ENCODE results near the gene SLC66A2. TPM values are rescaled to one million over a fixed set of nuclear protein-coding genes. Genes with fewer than 3 reads are reported as not detected.

SLC66A2 gene
- total RNA-seq, 1 donor from 2014 or later = 30.5 TPM

- Histone ChIP-seq H3K36me3 (ENCODE audit: control insufficient read depth, insufficient read depth, low read length) (no peaks in the 10 kb centered on the region), H3K4me3 (ENCODE audit: low read depth, low read length) (no peak overlapping the region), H3K27me3 (ENCODE audit: control insufficient read depth, insufficient read depth, low read length) (no peaks in the 10 kb centered on the region)
- no peak for TF ChIP-seq CTCF (IDR thresholded peaks at IDR 0.05; ENCODE audit: insufficient read depth, low read length, poor library complexity, severe bottlenecking)
- DNase-seq (ENCODE audit: low read depth) = no peak
Observed at GRCh38 chr18:79900610-79901570, 50.6 kb downstream of the SLC66A2 start.

DNA sequence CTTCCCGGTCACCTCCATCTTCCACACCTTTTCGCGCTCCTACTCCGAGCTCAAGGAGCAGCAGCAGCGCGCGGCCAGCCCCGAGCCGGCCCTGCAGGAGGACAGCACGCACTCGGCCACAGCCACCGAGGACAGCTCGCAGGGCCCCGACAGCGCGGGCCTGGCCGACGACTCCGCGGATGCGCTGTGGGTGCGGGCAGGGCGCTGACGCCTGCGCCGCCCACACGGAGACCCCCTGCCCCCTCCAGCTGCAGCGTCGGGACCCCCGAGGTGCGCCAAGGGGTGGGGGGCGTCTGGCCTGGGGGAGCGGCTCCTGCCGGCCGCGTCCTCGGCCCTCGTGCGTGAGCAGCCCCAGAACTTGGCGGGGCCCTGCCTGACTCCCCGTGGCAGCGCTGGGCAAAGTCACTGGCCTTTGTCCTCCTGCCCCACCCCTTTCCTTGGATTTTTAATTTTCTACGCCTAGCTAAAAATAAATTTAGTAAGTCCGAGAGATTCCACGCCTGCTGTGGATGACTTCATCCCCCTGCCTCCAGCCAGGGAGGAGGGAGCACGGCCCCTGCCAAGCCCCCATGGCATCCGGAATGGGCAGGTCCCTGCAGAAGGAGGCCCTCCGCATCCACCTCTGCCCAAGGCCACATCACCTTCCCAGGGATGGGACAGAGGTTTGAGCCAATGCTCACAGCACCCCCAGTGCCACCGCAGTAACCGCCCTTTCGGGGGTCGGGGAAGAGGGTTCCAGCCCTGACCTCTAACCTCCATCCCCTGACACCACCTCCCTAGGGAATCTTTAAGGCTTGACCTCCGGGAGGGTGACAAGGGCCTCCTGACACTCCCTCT, 51.6 kb downstream of the SLC66A2 start:
- no peaks in the 10 kb centered on the region for H3K36me3 ChIP-seq (ENCODE audit: control insufficient read depth, insufficient read depth, low read length)
- H3K27me3 ChIP-seq (ENCODE audit: control insufficient read depth, insufficient read depth, low read length) = no peaks in the 10 kb centered on the region
- no peak for DNase-seq (ENCODE audit: low read depth)
- no peak overlapping the region for H3K4me3 ChIP-seq (ENCODE audit: low read depth, low read length)
- TF ChIP-seq CTCF (IDR thresholded peaks at IDR 0.05; ENCODE audit: insufficient read depth, low read length, poor library complexity, severe bottlenecking) = no peak

DNA sequence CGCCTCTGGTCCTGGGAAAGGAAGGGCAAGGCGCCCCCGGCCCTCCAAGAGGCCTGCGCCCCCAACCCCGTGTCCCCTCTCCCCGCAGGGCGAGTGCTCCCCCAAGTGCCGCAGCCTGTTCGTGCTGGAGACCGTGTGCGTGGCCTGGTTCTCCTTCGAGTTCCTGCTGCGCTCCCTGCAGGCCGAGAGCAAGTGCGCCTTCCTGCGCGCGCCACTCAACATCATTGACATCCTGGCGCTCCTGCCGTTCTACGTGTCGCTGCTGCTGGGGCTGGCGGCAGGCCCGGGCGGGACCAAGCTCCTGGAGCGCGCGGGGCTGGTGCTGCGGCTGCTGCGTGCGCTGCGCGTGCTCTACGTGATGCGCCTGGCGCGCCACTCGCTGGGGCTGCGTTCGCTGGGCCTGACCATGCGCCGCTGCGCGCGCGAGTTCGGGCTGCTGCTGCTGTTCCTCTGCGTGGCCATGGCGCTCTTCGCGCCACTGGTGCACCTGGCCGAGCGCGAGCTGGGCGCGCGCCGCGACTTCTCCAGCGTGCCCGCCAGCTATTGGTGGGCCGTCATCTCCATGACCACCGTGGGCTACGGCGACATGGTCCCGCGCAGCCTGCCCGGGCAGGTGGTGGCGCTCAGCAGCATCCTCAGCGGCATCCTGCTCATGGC, 52.4 kb downstream of the SLC66A2 start:
- H3K27me3 ChIP-seq (ENCODE audit: control insufficient read depth, insufficient read depth, low read length) = no peaks in the 10 kb centered on the region
- H3K36me3 ChIP-seq (ENCODE audit: control insufficient read depth, insufficient read depth, low read length) = no peaks in the 10 kb centered on the region
- H3K4me3 ChIP-seq (ENCODE audit: low read depth, low read length) = no peak overlapping the region
- no peak for TF ChIP-seq CTCF (IDR thresholded peaks at IDR 0.05; ENCODE audit: insufficient read depth, low read length, poor library complexity, severe bottlenecking)
- no peak for DNase-seq (ENCODE audit: low read depth)

DNA sequence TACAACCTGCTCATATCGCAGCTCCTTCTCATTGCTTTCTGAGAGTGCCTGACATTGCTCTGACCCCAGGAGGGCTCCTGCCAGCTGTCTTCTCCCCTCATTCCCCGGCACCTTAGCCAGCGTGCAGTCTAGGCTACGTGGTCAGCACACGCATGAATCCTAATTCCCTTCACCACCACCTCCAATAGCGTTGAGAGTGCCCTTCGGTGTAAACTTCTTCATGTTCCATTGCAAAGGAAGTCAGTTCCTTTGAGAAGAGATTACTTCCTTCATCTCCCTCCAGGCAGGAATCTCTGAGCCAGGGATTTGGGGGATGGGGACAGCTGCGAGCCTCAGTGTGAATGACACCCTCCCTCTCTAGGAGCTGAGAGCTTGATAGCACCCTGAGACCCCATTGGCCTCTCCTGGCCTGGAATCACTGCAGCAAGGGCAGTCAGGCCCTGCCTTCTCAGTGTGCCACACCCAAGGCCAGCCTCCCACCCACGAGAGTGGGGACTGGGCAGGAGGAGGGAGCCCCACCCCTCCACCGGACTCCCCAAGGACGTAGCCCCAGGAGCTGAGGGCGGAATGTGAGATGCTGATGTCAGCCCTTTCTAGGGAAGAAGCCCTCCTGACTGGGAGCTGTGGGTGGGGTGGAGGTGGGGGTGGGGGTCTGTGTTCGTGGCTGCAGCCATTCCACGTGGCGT, 53.4 kb downstream of the SLC66A2 start:
- TF ChIP-seq CTCF (IDR thresholded peaks at IDR 0.05; ENCODE audit: insufficient read depth, low read length, poor library complexity, severe bottlenecking) = no peak
- Histone ChIP-seq H3K36me3 (ENCODE audit: control insufficient read depth, insufficient read depth, low read length) (no peaks in the 10 kb centered on the region), H3K27me3 (ENCODE audit: control insufficient read depth, insufficient read depth, low read length) (no peaks in the 10 kb centered on the region), H3K4me3 (ENCODE audit: low read depth, low read length) (no peak overlapping the region)
- DNase-seq (ENCODE audit: low read depth) = no peak

DNA sequence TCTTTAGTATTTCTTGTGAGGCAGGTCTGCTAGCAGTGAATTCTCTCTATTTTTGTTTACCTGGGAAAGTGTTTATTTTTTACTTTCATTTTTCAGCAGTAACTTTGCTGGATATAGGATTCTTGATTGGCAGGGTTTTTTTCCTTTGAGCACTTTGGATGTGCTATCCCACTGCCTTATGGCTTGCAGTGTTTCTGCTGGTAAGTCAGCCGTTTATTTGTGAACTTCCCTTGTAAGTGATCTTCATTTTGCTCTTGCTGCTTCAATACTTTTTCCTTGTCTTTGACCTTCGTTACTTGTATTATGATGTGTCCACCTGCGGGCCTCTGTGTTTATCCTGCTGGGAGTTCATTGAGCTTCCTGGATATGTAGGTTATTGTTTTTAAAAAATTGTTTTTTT, 54.7 kb downstream of the SLC66A2 start:
- no peak for TF ChIP-seq CTCF (IDR thresholded peaks at IDR 0.05; ENCODE audit: insufficient read depth, low read length, poor library complexity, severe bottlenecking)
- no peaks in the 10 kb centered on the region for H3K36me3 ChIP-seq (ENCODE audit: control insufficient read depth, insufficient read depth, low read length)
- H3K4me3 ChIP-seq (ENCODE audit: low read depth, low read length) = no peak overlapping the region
- no peaks in the 10 kb centered on the region for H3K27me3 ChIP-seq (ENCODE audit: control insufficient read depth, insufficient read depth, low read length)
- DNase-seq (ENCODE audit: low read depth) = no peak
